CD4-positive, alpha-beta T cell (primary cell): ENCODE data around the gene SWAP70. TPM values are rescaled to one million over a fixed set of nuclear protein-coding genes. Genes with fewer than 3 reads are reported as not detected.

Source experiments
- ATAC-seq: fragments of 200-7000 bp; cut with Tn5 transposase; one replicate; pipeline ENCODE4 v1.10.0; 2022; ENCODE audit warnings: mild to moderate bottlenecking; ENCODE audit not compliant: poor library complexity
- CTCF ChIA-PET: fragments of 350-600 bp; sonication (Branson Sonifier 250); formaldehyde crosslinking; loops from one replicate; lab custom pipeline; 2021; ENCODE audit warnings: antibody characterized with exemption, inconsistent platforms; lab: Charles Lee
- POLR2A ChIA-PET: fragments of 350-600 bp; sonication (Branson Sonifier 250); formaldehyde crosslinking; loops from one replicate; lab custom pipeline; 2021; ENCODE audit warnings: antibody characterized with exemption, inconsistent platforms; lab: Charles Lee
- DNase-seq, 14 experiments: peaks; one replicate each; pipeline ENCODE4 v3.0.0-alpha.2; 2013 to 2020; ENCODE audit warnings: mixed read lengths in 2 of 14
- H3K27ac ChIP-seq, 2 donors: one replicate each; pipeline versions ENCODE4 v1.5.1 to v1.7.0; 2013; ENCODE audit warnings: low read length in 2 of 2, low read depth in 1 of 2, mild to moderate bottlenecking in 1 of 2
- H3K27me3 ChIP-seq, 2 experiments: 1 replicate in 1 of 2; 2 replicates in 1 of 2; pipeline versions ENCODE4 v1.6.1 to v1.7.0; 2013; ENCODE audit warnings: low read length in 2 of 2, control low read depth in 1 of 2, mild to moderate bottlenecking in 1 of 2, moderate library complexity in 1 of 2; ENCODE audit not compliant: insufficient read depth in 2 of 2, control insufficient read depth in 1 of 2
- H3K36me3 ChIP-seq: one replicate; pipeline ENCODE4 v1.6.1; 2013; ENCODE audit warnings: low read length, control low read depth; ENCODE audit not compliant: insufficient read depth
- H3K4me1 ChIP-seq: one replicate; pipeline ENCODE4 v1.6.1; 2013; ENCODE audit warnings: low read length, control low read depth; ENCODE audit not compliant: insufficient read depth
- H3K4me3 ChIP-seq: one replicate; pipeline ENCODE4 v1.5.1; 2013; ENCODE audit warnings: mild to moderate bottlenecking, low read length, moderate library complexity
- H3K9me3 ChIP-seq, 2 experiments: 1 replicate in 1 of 2; 2 replicates in 1 of 2; pipeline versions ENCODE4 v1.6.1 to v1.7.0; 2013; ENCODE audit warnings: low read length in 2 of 2, mild to moderate bottlenecking in 2 of 2, control low read depth in 1 of 2, moderate library complexity in 1 of 2; ENCODE audit not compliant: control insufficient read depth in 1 of 2, insufficient read depth in 1 of 2
- H3K27ac Mint-ChIP-seq: one replicate; pipeline ENCODE4 v1.8.0; 2020; ENCODE audit warnings: mixed read lengths
- H3K27me3 Mint-ChIP-seq: one replicate; pipeline ENCODE4 v1.8.0; 2021; ENCODE audit warnings: mixed read lengths
- H3K36me3 Mint-ChIP-seq: one replicate; pipeline ENCODE4 v1.8.0; 2021; ENCODE audit warnings: low read depth, mixed read lengths
- H3K4me1 Mint-ChIP-seq: one replicate; pipeline ENCODE4 v1.8.0; 2021; ENCODE audit warnings: low read depth, mixed read lengths
- H3K4me3 Mint-ChIP-seq: one replicate; pipeline ENCODE4 v1.8.0; 2020; ENCODE audit warnings: mild to moderate bottlenecking, mixed read lengths
- H3K9me3 Mint-ChIP-seq: one replicate; pipeline ENCODE4 v1.8.0; 2020; ENCODE audit warnings: mixed read lengths
- intact Hi-C, 2 experiments: fragments of 100-400 bp; cut with DNase I in 1 of 2; cut with micrococcal nuclease in 1 of 2; formaldehyde crosslinking; loops; one replicate each; pipeline versions ENCODE4 v1.15.1 to v1.9.0; 2023 to 2025; cut with DNase I, micrococcal nuclease
- total RNA-seq, 174 experiments: library from RNA in 2 of 174; stranded (reverse) in 2 of 174; gene quantifications; one replicate each; pipeline ENCODE4 v1.2.3 and lab custom pipeline; 2021 to 2026
- TF ChIP-seq, protein P1 (sequence below): fragments of 200-600 bp; IDR thresholded peaks from one replicate; pipeline ENCODE4 v1.8.0; 2022; ENCODE audit warnings: antibody characterized with exemption, mild to moderate bottlenecking

Gene SWAP70
- total RNA-seq, 2 experiments from 2014 or later = 4.0 to 4.1 TPM

- intact Hi-C loops = no loop called here
- H3K4me1 ChIP-seq = no peaks in the 10 kb centered on the region
- ChIA-PET POLR2A (no interaction called here), CTCF (interaction anchor here (0.5 kb wide), 1 partner anchor 92 kb away, joined by 3 read pairs; no protein-coding TSS in a partner anchor)
- no peak overlapping the region for H3K4me3 Mint-ChIP-seq
- no peaks in the 10 kb centered on the region for H3K4me1 Mint-ChIP-seq
- H3K9me3 ChIP-seq = no peaks in the 10 kb centered on the region
- no peaks in the 10 kb centered on the region for H3K27me3 Mint-ChIP-seq
- H3K27me3 ChIP-seq = no peaks in the 10 kb centered on the region
- TF ChIP-seq, protein P1, sequence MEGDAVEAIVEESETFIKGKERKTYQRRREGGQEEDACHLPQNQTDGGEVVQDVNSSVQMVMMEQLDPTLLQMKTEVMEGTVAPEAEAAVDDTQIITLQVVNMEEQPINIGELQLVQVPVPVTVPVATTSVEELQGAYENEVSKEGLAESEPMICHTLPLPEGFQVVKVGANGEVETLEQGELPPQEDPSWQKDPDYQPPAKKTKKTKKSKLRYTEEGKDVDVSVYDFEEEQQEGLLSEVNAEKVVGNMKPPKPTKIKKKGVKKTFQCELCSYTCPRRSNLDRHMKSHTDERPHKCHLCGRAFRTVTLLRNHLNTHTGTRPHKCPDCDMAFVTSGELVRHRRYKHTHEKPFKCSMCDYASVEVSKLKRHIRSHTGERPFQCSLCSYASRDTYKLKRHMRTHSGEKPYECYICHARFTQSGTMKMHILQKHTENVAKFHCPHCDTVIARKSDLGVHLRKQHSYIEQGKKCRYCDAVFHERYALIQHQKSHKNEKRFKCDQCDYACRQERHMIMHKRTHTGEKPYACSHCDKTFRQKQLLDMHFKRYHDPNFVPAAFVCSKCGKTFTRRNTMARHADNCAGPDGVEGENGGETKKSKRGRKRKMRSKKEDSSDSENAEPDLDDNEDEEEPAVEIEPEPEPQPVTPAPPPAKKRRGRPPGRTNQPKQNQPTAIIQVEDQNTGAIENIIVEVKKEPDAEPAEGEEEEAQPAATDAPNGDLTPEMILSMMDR = no peak
- H3K9me3 Mint-ChIP-seq = peaks cover 4% of the 10 kb centered on the region
- no peak overlapping the region for H3K4me3 ChIP-seq
- no peak for ATAC-seq
- no peak overlapping the region for H3K27ac ChIP-seq
- H3K36me3 ChIP-seq = no peaks in the 10 kb centered on the region
- H3K36me3 Mint-ChIP-seq = no peaks in the 10 kb centered on the region
- no peak for DNase-seq
- H3K27ac Mint-ChIP-seq = no peak overlapping the region
These were observed 12.4 kb upstream of the SWAP70 start for GRCh38 chr11:9651481-9651880.

DNA sequence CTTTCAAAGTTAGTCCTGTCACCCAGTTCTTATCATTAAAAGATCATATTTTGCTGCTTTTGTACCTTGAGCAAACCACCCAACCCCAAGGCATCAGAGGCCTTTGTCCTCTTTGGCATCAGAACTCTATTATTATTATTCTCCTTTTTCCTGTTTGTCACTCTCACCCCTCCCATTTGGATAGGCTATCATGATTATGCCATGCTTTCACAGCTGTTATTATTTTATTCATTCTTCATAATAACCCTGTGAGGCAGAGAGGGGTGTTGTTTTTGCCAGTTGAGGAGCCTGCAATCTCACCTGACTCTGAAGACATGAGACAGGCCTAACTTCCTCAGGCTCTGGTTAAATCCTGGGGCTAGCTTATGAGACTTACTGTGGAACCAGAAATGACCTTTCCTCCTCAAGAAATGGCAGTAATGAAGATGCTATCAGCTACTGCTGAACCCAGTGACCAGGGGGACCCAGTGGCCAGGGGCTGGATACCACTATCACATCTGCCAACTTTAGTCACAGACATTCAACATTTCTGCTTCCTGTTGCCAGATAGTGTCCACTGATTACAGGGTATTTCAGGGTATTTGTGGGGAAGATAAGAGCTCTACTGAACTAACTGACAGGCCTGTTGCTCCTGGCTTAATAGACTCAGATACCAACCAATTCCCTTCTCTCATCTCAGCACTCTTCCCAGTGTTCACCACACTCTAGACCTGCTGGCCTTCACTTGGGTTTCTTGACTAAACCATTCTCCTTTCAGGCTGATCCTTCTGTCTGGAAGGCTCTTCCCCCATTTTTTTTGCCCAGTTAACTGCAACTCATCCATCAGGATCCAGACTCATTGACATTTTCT is 11.8 kb upstream of the SWAP70 start:
- H3K4me1 Mint-ChIP-seq = no peaks in the 10 kb centered on the region
- no peaks in the 10 kb centered on the region for H3K9me3 ChIP-seq
- no peaks in the 10 kb centered on the region for H3K27me3 Mint-ChIP-seq
- no peak overlapping the region for H3K27ac ChIP-seq
- CTCF ChIA-PET = interaction anchor here (0.5 kb wide), 1 partner anchor 92 kb away, joined by 3 read pairs; no protein-coding TSS in a partner anchor
- no peak overlapping the region for H3K4me3 Mint-ChIP-seq
- no peak overlapping the region for H3K27ac Mint-ChIP-seq
- TF ChIP-seq, protein P1 = no peak
- no peak for ATAC-seq
- H3K36me3 Mint-ChIP-seq = no peaks in the 10 kb centered on the region
- H3K9me3 Mint-ChIP-seq = peaks cover 4% of the 10 kb centered on the region
- DNase-seq = no peak
- H3K4me1 ChIP-seq = no peaks in the 10 kb centered on the region
- H3K27me3 ChIP-seq = no peaks in the 10 kb centered on the region
- no peaks in the 10 kb centered on the region for H3K36me3 ChIP-seq
- no peak overlapping the region for H3K4me3 ChIP-seq
- intact Hi-C loops = no loop called here
- POLR2A ChIA-PET = no interaction called here

- Mint-ChIP-seq H3K4me3 (no peak overlapping the region), H3K4me1 (no peaks in the 10 kb centered on the region), H3K36me3 (no peaks in the 10 kb centered on the region), H3K27me3 (no peaks in the 10 kb centered on the region), H3K27ac (no peak overlapping the region), H3K9me3 (peaks cover 3% of the 10 kb centered on the region)
- Histone ChIP-seq H3K4me1 (no peaks in the 10 kb centered on the region), H3K27me3 (no peaks in the 10 kb centered on the region), H3K27ac (no peak overlapping the region), H3K4me3 (no peak overlapping the region), H3K9me3 (no peaks in the 10 kb centered on the region), H3K36me3 (no peaks in the 10 kb centered on the region)
- no peak for DNase-seq
- TF ChIP-seq, protein P1 = no peak
- ATAC-seq = no peak
- intact Hi-C loops = no loop called here
- POLR2A ChIA-PET = interaction anchor here (0.6 kb wide), 1 partner anchor 12 kb away, joined by 3 read pairs; no protein-coding TSS in a partner anchor
- CTCF ChIA-PET = no interaction called here
These were observed 10.0 kb upstream of the SWAP70 start for GRCh38 chr11:9653871-9654270.
